Measurements from ENCODE around the gene BET1.
A peak's percentile ranks its signal among the peaks of the same experiment; 100 is the strongest.

The BET1 gene

DNA sequence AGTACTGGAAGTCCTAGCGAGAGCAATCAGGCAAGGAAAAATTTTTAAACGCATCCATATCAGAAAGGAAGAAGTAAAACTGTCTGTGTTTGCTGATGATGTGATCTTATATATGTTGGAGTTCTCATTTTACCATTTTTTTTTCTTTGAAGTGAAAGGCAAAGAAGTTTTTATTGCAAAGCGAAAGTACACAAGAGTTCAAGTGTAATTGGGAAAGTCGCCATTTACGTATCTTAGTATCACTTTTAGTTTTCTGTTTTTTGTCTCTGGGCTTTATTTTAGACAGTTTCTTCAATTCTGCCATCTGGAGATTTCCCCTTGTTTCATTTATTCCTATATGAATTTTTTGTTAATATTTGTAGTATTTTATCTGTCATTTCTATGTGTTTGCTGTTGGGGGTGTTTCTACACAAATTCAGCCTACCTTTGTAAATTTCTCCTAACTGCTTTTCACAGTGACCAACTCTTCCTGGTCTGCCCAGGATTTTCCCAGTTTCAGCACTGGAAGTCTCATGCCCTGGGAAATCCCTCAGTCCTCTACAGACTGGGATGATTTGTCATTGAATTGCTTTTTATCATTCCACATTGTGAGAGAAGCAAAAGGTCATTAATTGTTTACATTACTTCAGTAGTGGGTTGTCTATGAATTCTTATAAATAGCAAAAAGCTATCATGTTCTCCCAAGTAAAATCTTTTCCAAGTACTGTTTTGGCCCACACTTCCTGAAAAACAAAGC is 23.2 kb downstream of the BET1 start:
- no peak overlapping the region for H3K4me3 ChIP-seq
- no peak for TF ChIP-seq EZH2 (IDR thresholded peaks at IDR 0.05)
- no peak for TF ChIP-seq POLR2AphosphoS5 (IDR thresholded peaks at IDR 0.05; ENCODE audit: borderline replicate concordance, low read depth, low read length)
- TF ChIP-seq FOXP2 (optimal IDR thresholded peaks at IDR 0.05; ENCODE audit: control extremely low read depth, extremely low read length, insufficient read depth): no peak
- no peaks in the 10 kb centered on the region for H3K36me3 ChIP-seq (ENCODE audit: insufficient read depth, low read length)
- no peak overlapping the region for H3K9ac ChIP-seq (ENCODE audit: insufficient read length)
- no peak for DNase-seq (ENCODE audit: low read depth, low spot score)
- no peak overlapping the region for H3K27ac ChIP-seq
- no peaks in the 10 kb centered on the region for H3K9me3 ChIP-seq (ENCODE audit: low read depth, low read length)

DNA sequence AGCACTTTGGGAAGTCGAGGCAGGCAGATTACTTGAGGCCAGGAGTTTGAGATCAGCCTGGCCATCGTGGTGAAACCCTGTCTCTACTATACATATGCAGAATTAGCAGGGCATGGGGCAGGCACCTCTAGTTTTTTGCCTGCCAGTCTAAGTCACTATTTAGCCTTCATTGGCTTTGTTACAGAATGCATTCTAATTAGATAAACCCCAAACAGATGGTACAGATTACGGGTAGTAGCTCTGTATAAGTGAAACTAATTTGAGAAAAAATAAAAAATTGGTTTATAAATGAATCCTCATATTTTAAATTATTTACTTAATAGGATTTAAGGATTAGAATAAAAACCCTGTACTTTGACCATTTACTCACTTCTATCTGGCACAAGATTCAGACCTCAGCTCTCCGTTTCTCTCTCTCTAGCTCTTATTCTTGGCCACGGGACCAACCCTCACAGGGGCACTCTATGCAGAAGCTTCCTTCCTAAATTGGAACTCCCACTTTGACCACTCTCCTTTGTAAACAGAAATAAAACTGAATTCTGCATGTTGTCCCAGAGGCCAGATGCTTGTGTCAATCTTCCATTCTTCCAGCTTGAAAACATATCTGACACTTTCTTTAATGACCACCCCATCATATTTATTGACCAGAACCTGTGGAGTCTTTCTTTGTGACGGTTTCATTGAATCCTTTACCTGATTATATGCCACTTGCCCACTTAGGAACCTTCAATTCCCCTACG is 26.8 kb downstream of the BET1 start:
- Histone ChIP-seq H3K36me3 (ENCODE audit: insufficient read depth, low read length) (no peaks in the 10 kb centered on the region), H3K27ac (no peak overlapping the region), H3K9ac (ENCODE audit: insufficient read length) (no peak overlapping the region), H3K9me3 (ENCODE audit: low read depth, low read length) (no peaks in the 10 kb centered on the region), H3K4me3 (no peak overlapping the region)
- DNase-seq (ENCODE audit: low read depth, low spot score): no peak
- no peak for TF ChIP-seq FOXP2 (optimal IDR thresholded peaks at IDR 0.05; ENCODE audit: control extremely low read depth, extremely low read length, insufficient read depth)
- TF ChIP-seq POLR2AphosphoS5 (IDR thresholded peaks at IDR 0.05; ENCODE audit: borderline replicate concordance, low read depth, low read length): no peak

DNA sequence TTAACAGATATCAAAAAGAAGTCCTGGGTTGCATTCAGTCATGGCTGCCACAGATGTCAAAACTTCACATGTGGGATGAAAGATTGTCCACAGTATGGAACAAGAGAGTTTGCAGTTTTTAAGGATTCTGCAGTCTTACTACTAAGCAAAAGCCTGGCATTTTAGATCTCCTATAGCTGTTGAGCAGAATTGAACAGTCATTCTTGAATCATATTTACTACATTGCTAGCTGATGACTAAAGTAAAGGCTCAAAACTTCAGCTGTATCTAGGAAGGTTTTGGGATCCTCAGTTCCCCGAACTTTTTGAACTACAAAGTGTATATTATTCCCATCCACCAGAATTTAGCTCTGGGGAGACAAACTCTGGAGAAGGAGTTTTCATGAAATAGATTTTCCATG is 31.0 kb downstream of the BET1 start:
- Histone ChIP-seq H3K9ac (ENCODE audit: insufficient read length) (no peak overlapping the region), H3K27ac (no peak overlapping the region), H3K4me3 (no peak overlapping the region), H3K9me3 (ENCODE audit: low read depth, low read length) (no peaks in the 10 kb centered on the region), H3K36me3 (ENCODE audit: insufficient read depth, low read length) (no peaks in the 10 kb centered on the region)
- TF ChIP-seq FOXP2 (optimal IDR thresholded peaks at IDR 0.05; ENCODE audit: control extremely low read depth, extremely low read length, insufficient read depth): no peak
- no peak for TF ChIP-seq EZH2 (IDR thresholded peaks at IDR 0.05)
- no peak for TF ChIP-seq POLR2AphosphoS5 (IDR thresholded peaks at IDR 0.05; ENCODE audit: borderline replicate concordance, low read depth, low read length)
- DNase-seq (ENCODE audit: low read depth, low spot score): no peak

DNA sequence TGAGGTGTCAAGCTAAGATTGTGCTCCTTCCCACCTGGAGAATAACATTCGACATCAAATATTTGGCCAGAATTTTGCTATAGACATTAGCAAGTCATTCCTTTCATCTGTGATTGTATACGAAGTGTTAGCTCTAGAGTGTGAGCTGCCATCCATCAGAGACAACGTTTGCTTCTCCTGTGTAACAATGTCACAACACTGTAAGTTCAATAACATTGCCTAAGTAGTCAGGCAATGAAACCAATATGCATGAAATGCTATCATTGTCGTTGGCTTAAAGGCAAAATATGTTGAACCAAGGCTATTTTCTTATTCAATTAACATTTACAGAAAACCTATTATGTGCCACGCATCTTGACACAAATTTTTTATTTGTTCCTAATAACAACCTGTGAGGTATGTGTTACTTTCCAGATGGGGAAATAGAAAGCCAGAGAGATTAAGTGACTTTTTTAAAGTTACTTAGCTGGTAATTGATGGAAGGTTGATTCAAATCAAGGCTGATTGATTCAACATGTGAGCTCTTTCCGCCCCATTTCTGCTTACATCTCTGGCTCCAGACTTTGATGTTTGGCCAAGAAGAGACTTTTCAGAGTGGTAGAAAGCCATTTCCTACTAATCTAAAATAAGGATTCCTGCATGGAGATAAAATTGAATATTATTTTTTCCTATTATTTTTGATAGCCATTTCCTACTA is 32.0 kb downstream of the BET1 start:
- H3K27ac ChIP-seq: no peak overlapping the region
- no peak for DNase-seq (ENCODE audit: low read depth, low spot score)
- H3K9me3 ChIP-seq (ENCODE audit: low read depth, low read length): no peaks in the 10 kb centered on the region
- no peak overlapping the region for H3K9ac ChIP-seq (ENCODE audit: insufficient read length)
- H3K4me3 ChIP-seq: no peak overlapping the region
- H3K36me3 ChIP-seq (ENCODE audit: insufficient read depth, low read length): no peaks in the 10 kb centered on the region
- no peak for TF ChIP-seq EZH2 (IDR thresholded peaks at IDR 0.05)
- TF ChIP-seq FOXP2 (optimal IDR thresholded peaks at IDR 0.05; ENCODE audit: control extremely low read depth, extremely low read length, insufficient read depth): no peak
- no peak for TF ChIP-seq POLR2AphosphoS5 (IDR thresholded peaks at IDR 0.05; ENCODE audit: borderline replicate concordance, low read depth, low read length)

DNA sequence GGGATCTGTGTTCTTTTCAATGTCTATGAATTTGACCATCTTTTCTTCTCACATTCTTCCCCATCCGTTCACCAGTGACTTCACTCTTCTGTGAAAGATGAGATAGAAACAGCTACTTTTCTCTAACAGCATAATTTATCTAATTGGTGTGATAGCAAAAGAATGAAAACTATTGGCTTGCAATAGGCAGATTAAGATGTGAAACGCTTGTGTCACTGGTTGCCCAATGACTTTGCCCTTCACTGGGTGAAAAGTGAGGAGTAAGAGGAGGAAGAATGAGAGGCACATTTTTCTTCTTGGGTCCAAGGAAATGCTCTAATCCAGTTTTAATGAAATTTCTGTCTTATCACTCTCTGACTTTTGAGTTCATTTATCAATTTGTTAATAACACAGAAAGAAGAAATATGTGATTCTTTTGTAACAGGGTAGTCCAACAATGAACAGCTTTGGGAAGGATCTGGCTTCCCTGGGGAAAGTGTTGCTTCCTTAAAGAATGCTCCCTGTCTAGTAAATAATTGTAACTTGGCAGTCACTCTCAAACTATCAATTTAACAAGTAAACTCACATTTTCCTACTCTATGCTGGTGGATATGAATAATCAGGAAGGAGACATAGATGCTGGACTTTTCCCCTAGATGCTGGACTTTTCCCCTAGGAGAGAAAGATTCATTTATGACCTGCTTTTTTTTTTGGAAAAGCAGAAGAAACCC is 35.1 kb downstream of the BET1 start:
- Histone ChIP-seq H3K9me3 (ENCODE audit: low read depth, low read length) (no peaks in the 10 kb centered on the region), H3K4me3 (no peak overlapping the region), H3K9ac (ENCODE audit: insufficient read length) (no peak overlapping the region), H3K36me3 (ENCODE audit: insufficient read depth, low read length) (no peaks in the 10 kb centered on the region), H3K27ac (no peak overlapping the region)
- no peak for DNase-seq (ENCODE audit: low read depth, low spot score)
- TF ChIP-seq POLR2AphosphoS5 (IDR thresholded peaks at IDR 0.05; ENCODE audit: borderline replicate concordance, low read depth, low read length): no peak
- TF ChIP-seq FOXP2 (optimal IDR thresholded peaks at IDR 0.05; ENCODE audit: control extremely low read depth, extremely low read length, insufficient read depth): no peak
- no peak for TF ChIP-seq EZH2 (IDR thresholded peaks at IDR 0.05)

DNA sequence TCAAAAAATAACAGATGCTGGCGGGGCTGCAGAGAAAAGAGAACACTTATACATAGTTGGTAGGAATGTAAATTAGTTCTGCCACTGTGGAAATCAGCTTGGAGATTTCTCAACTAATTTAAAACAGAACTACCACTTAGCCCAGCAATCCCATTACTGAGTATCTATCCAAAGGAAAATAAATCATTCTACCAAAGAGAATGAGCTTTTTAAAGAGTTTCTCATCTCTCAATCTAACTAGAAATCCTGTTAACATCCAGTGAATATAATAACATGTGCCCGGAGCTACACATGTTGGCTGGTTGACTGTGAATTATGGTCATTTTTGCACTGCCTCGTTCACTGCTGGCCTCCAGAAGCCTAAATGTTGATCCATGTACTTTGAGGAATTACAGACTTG is 39.3 kb downstream of the BET1 start:
- Histone ChIP-seq H3K36me3 (ENCODE audit: insufficient read depth, low read length) (no peaks in the 10 kb centered on the region), H3K27ac (peak overlapping the region; percentile 79), H3K9me3 (ENCODE audit: low read depth, low read length) (no peaks in the 10 kb centered on the region), H3K9ac (ENCODE audit: insufficient read length) (peak overlapping the region; percentile 25), H3K4me3 (peak overlapping the region; percentile 43)
- DNase-seq (ENCODE audit: low read depth, low spot score): peak; percentile 35
- no peak for TF ChIP-seq FOXP2 (optimal IDR thresholded peaks at IDR 0.05; ENCODE audit: control extremely low read depth, extremely low read length, insufficient read depth)
- peak; percentile 20; the same call in 1 of the 2 replicates for TF ChIP-seq POLR2AphosphoS5 (IDR thresholded peaks at IDR 0.05; ENCODE audit: borderline replicate concordance, low read depth, low read length)

DNA sequence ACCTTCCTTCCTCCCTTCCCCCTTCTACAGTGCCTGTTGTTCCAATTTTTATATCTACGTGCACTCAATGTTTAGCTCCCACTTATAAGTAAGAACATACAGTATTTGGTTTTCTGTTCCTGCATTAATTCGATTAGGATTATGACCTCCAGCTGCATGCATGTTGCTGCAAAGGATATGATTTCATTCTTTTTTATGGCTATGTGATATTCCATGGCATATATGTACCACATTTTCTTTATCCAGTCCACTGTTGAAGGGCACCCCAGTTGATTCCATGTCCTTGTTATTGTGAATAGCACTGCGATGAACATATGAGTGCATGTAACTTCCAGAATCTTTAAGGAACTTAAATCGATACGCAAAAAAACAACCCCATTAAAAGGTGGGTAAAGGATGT is 39.9 kb downstream of the BET1 start:
- TF ChIP-seq POLR2AphosphoS5 (IDR thresholded peaks at IDR 0.05; ENCODE audit: borderline replicate concordance, low read depth, low read length): no peak
- TF ChIP-seq EZH2 (IDR thresholded peaks at IDR 0.05): no peak
- no peak for TF ChIP-seq FOXP2 (optimal IDR thresholded peaks at IDR 0.05; ENCODE audit: control extremely low read depth, extremely low read length, insufficient read depth)

DNA sequence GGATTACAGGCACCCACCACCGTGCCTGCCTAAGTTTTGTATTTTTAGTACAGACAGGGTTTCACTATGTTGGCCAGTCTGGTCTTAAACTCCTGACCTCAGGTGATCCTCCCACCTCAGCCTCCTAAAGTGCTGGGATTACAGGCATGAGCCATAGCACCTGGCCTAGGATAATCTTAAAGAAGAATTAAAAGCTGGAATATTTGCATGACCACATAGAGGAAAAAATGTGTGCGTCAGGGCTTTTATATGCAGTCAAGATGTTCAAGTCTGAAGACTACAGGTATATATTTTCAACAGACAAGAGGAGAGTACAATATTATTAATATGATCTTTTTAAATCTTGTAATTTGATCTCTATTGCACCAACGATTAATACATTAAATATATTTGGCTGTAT is 43.2 kb downstream of the BET1 start:
- Histone ChIP-seq H3K9me3 (ENCODE audit: low read depth, low read length) (no peaks in the 10 kb centered on the region), H3K4me3 (no peak overlapping the region), H3K9ac (ENCODE audit: insufficient read length) (no peak overlapping the region), H3K36me3 (ENCODE audit: insufficient read depth, low read length) (no peaks in the 10 kb centered on the region), H3K27ac (no peak overlapping the region)
- DNase-seq (ENCODE audit: low read depth, low spot score): no peak
- TF ChIP-seq FOXP2 (optimal IDR thresholded peaks at IDR 0.05; ENCODE audit: control extremely low read depth, extremely low read length, insufficient read depth) (no peak), EZH2 (IDR thresholded peaks at IDR 0.05) (no peak), POLR2AphosphoS5 (IDR thresholded peaks at IDR 0.05; ENCODE audit: borderline replicate concordance, low read depth, low read length) (no peak)

More for the DNA sequence above, 39.9 kb downstream of the BET1 start:
- H3K4me3 ChIP-seq: no peak overlapping the region; the same call in 1 of the 2 replicates
- no peaks in the 10 kb centered on the region for H3K9me3 ChIP-seq (ENCODE audit: low read depth, low read length)
- H3K36me3 ChIP-seq (ENCODE audit: insufficient read depth, low read length): no peaks in the 10 kb centered on the region
- no peak for DNase-seq (ENCODE audit: low read depth, low spot score)
- H3K27ac ChIP-seq: peak overlapping the region; percentile 79
- no peak overlapping the region for H3K9ac ChIP-seq (ENCODE audit: insufficient read length)

Data from SK-N-MC (cell line).